ENCODE results near the gene ERCC2.

ERCC2 gene

DNA sequence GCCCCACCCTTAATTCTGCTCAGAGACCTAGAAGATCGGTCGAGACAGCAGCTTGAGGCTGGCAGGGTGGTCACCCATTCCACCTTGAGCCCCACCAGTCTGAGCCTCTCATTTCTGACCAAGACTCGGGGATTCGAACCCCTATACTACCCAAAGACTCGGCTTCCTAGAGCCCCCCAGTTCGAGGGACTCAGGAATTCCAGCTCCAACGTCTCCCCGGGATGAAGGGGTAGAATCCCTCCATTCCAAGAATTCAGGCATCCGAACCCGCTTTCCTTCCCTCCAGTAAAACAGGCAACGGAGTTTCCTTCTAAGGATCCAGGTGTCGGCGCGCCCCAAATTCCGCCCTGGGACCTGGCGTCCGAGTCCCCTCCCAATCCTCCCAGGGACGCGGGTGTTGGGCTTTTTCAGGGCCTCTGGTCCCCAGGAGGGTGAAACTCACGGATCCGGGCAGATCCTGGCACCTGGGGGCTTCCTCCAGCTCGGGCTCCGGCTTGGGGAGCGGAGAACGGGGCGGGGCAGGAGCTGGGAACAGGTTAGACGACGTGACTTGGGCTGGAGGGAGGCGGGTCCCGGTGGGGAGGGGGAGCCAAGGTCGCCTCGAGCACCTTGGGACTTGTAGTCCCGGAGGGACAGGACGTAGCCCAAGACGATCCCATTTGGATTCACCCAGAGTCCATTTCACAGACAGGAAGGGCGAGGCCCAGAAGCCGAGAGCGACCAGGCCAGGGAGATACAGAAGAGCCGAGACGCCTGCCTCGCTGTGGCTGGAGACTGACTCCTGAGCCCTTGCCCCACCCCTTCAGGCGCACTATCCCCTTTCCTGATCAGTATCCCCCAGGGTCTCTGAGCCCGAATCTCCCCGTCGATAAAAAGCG, 34.4 kb upstream of the ERCC2 start, which contains the start of gene PPP1R13L:
Gene PPP1R13L, minus strand, starts transcription at position 513 of the 878 bp plus-strand sequence. CDS start 6,751 bp downstream, outside the sequence.
- no peak for TF ChIP-seq CTCF (IDR thresholded peaks at IDR 0.05; ENCODE audit: low read length, missing control alignments)
- peak within 1 kb of the TSS; percentile 76 for H3K4me3 ChIP-seq (replicated peaks; ENCODE audit: low read depth, low read length)
- DNase-seq (ENCODE audit: low read depth), result peak; percentile 85

- peak; percentile 60 for TF ChIP-seq CTCF (IDR thresholded peaks at IDR 0.05; ENCODE audit: low read length, missing control alignments)
- DNase-seq (ENCODE audit: low read depth), result peak; percentile 39
- H3K4me3 ChIP-seq (replicated peaks; ENCODE audit: low read depth, low read length), result peak overlapping the region; percentile 76
These were observed 33.6 kb upstream of the ERCC2 start for GRCh38 chr19:45403781-45404556.

DNA sequence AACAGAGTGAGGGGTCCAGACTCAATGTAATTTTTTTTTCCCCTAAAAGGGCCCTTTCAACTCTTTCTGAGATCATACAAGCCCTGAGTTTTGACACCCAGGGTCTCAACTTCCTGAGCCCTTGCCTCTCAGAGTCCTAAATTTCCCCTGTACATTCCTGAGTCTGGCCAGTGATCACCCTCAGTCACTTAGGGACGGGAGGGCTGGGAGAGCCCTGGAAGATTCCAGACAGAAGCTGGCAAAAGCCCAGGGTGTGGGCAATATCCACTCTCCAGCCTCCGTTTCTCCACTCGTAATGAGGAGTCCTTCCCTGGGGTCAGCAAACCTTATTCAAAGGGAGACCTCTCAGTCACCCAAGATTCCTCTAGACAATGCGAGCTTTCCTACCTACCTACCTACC, 32.9 kb upstream of the ERCC2 start:
- no peak for DNase-seq (ENCODE audit: low read depth)
- H3K4me3 ChIP-seq (replicated peaks; ENCODE audit: low read depth, low read length), result peak overlapping the region; percentile 76
- no peak for TF ChIP-seq CTCF (IDR thresholded peaks at IDR 0.05; ENCODE audit: low read length, missing control alignments)

GRCh38 chr19:45402298-45403061, 32.1 kb upstream of the ERCC2 start:
- peak; percentile 36 for DNase-seq (ENCODE audit: low read depth)
- no peak overlapping the region for H3K4me3 ChIP-seq (replicated peaks; ENCODE audit: low read depth, low read length)
- peak; percentile 36 for TF ChIP-seq CTCF (IDR thresholded peaks at IDR 0.05; ENCODE audit: low read length, missing control alignments)

GRCh38 chr19:45401815-45402214, 31.4 kb upstream of the ERCC2 start:
- H3K4me3 ChIP-seq (replicated peaks; ENCODE audit: low read depth, low read length), result no peak overlapping the region
- TF ChIP-seq CTCF (IDR thresholded peaks at IDR 0.05; ENCODE audit: low read length, missing control alignments), result no peak
- DNase-seq (ENCODE audit: low read depth), result no peak

DNA sequence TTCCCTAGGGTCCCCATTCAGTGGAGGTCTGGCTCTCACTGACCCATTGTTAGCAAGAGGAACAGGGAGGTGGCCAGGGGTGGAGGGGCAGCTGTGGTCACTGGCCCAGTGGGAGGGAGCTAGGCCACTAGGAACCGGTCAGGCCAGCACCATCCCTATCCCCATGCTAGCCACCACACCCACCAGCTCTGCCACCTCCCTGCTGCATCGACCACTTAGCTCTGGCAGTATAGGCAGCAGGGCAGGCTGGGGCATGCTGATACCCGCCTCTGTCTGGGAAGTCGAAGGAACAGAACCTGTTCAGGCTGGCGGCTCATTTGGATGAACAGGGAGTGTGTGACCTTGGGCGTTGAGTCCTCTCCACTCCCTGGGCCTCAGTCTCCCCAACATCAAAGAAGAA, 29.8 kb upstream of the ERCC2 start:
- no peak for TF ChIP-seq CTCF (IDR thresholded peaks at IDR 0.05; ENCODE audit: low read length, missing control alignments)
- H3K4me3 ChIP-seq (replicated peaks; ENCODE audit: low read depth, low read length), result no peak overlapping the region
- no peak for DNase-seq (ENCODE audit: low read depth)

All from fibroblast of pulmonary artery (primary cell).